AG09319 (cell line): ENCODE measurements around the gene GRID1.

ENCODE experiments used
- DNase-seq: peaks from one replicate; pipeline ENCODE4 v3.0.0-alpha.2; 2010; ENCODE audit warnings: low read depth; ENCODE audit errors: extremely low read depth
- CTCF ChIP-seq: IDR thresholded peaks from 2 replicates; pipeline ENCODE4 v1.5.1; 2011; ENCODE audit warnings: low read depth, mild to moderate bottlenecking, inconsistent platforms, low read length, moderate library complexity

The GRID1 gene

DNA sequence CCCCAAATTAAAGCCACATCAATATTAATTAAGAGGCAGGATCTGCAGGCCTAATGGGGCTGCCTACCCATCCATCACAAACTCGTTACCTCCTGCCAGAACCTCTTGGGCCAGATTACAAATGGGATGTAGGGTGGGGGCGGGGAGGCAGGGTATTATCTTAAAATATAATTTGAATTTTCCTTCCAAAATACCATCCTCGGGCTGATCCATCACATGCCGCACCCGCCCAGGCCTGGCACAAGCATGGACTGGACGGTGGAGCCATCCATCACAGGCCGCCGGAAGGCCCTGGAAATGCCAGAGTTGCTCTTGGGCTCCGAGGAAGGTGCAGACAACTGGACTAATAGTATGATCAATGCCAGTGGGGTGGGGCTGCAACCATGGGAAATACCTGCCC lies 212.8 kb downstream of the GRID1 start:
- TF ChIP-seq CTCF = no peak
- DNase-seq = no peak

DNA sequence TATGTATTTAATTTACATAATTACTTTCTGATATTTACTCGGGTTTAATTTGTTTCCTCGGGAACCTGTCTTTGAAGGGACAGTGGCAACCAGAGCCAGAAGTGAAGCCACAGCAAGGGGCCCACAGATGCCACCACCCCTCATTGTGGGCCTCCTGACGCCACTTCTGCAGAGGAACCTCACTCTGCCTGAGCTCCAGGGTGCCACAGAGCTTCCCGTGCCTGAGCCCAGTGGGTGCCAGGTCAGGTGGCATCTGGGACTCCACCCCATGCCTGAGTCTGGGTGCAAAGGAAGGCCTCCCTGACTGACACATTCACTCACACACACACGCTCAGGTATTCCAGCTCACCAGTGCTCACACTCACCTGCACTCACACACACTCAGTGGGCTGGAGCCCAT lies 213.7 kb downstream of the GRID1 start:
- no peak for DNase-seq
- TF ChIP-seq CTCF = no peak

- TF ChIP-seq CTCF = no peak
- no peak for DNase-seq
These were observed 214.2 kb downstream of the GRID1 start for GRCh38 chr10:86152354-86152753.

- TF ChIP-seq CTCF = no peak
- no peak for DNase-seq
These were observed 215.0 kb downstream of the GRID1 start for GRCh38 chr10:86151613-86152012.

- DNase-seq = no peak
These were observed 217.3 kb downstream of the GRID1 start for GRCh38 chr10:86149257-86149656.

GRCh38 chr10:86148117-86148516 lies 218.5 kb downstream of the GRID1 start:
- TF ChIP-seq CTCF = no peak
- no peak for DNase-seq

More at GRCh38 chr10:86149257-86149656, 217.3 kb downstream of the GRID1 start:
- TF ChIP-seq CTCF = no peak

- no peak for DNase-seq
- TF ChIP-seq CTCF = no peak
These were observed 222.3 kb downstream of the GRID1 start for GRCh38 chr10:86144301-86144700.
